ENCODE measurements around the gene BMPR1A. TPM values are rescaled to one million over a fixed set of nuclear protein-coding genes. Genes with fewer than 3 reads are reported as not detected.

Gene BMPR1A
- polyA plus RNA-seq, 3 donors, result 0.25 to 0.67 (median 0.61) TPM

- Histone ChIP-seq H3K9me3 (replicated peaks in 1 of 2; ENCODE audit: control insufficient read depth in 1 of 2, insufficient read depth in 1 of 2, low read length in 2 of 2) (no peaks in the 10 kb centered on the region), H4K20me1 (ENCODE audit: insufficient read depth, low read length) (no peaks in the 10 kb centered on the region), H2AFZ (ENCODE audit: insufficient read depth, low read depth, low read length, poor library complexity, severe bottlenecking) (no peak overlapping the region), H3K79me2 (ENCODE audit: insufficient read depth, low read length) (no peaks in the 10 kb centered on the region), H3K36me3 (replicated peaks in 1 of 2; ENCODE audit: control insufficient read depth in 1 of 2, insufficient read depth in 2 of 2, low read length in 2 of 2) (no peaks in the 10 kb centered on the region), H3K27ac (ENCODE audit: low read depth in 1 of 2, low read length in 2 of 2) (no peak overlapping the region), H3K4me2 (replicated peaks; ENCODE audit: extremely low read depth, low read length, poor library complexity, severe bottlenecking) (no peak overlapping the region), H3K9ac (ENCODE audit: insufficient read depth, low read length, poor library complexity, severe bottlenecking) (no peak overlapping the region), H3K27me3 (ENCODE audit: control insufficient read depth in 2 of 2, insufficient read depth in 2 of 2, low read length in 2 of 2) (no peaks in the 10 kb centered on the region), H3K4me1 (ENCODE audit: control insufficient read depth in 1 of 2, insufficient read depth in 2 of 2, low read length in 2 of 2) (no peaks in the 10 kb centered on the region), H3K4me3 (replicated peaks in 1 of 3; ENCODE audit: low read depth in 2 of 3, low read length in 3 of 3) (no peak overlapping the region)
- H3K36me3 Mint-ChIP-seq, result no peaks in the 10 kb centered on the region
- H3K27ac Mint-ChIP-seq, result no peak overlapping the region
- peaks cover 0 to 2% (median under 1%) of the 10 kb centered on the region in 3 donors for H3K27me3 Mint-ChIP-seq (ENCODE audit: low read depth in 3 of 3)
- H3K9me3 Mint-ChIP-seq, result no peaks in the 10 kb centered on the region
- no CpG with 5 or more reads among the region's 1 CpG for WGBS (ENCODE audit: insufficient coverage)
- no peak for DNase-seq
- H3K4me1 Mint-ChIP-seq, result peaks cover 7% of the 10 kb centered on the region
- H3K4me3 Mint-ChIP-seq, result no peak overlapping the region
- TF ChIP-seq CTCF (IDR thresholded peaks at IDR 0.05), result no peak
- intact Hi-C loops (cut with micrococcal nuclease), result no loop called here
These were observed 104.9 kb downstream of the BMPR1A start for GRCh38 chr10:86861351-86861750.

GRCh38 chr10:86862373-86862772 lies 106.0 kb downstream of the BMPR1A start:
- intact Hi-C loops (cut with micrococcal nuclease), result no loop called here
- 75% methylated on average over 3 of the region's 3 CpGs for WGBS (ENCODE audit: insufficient coverage)
- no peaks in the 10 kb centered on the region for H3K36me3 ChIP-seq (replicated peaks in 1 of 2; ENCODE audit: control insufficient read depth in 1 of 2, insufficient read depth in 2 of 2, low read length in 2 of 2)

More at GRCh38 chr10:86862373-86862772, 106.0 kb downstream of the BMPR1A start:
- Mint-ChIP-seq H3K9me3 (no peaks in the 10 kb centered on the region), H3K4me1 (peaks cover 7% of the 10 kb centered on the region), H3K27me3 (ENCODE audit: low read depth in 3 of 3) (peaks cover 0 to 3% (median 2%) of the 10 kb centered on the region in 3 donors), H3K4me3 (peak overlapping the region in 1 of 2 donors; percentile 8), H3K36me3 (no peaks in the 10 kb centered on the region), H3K27ac (no peak overlapping the region)
- no peak overlapping the region for H3K4me2 ChIP-seq (replicated peaks; ENCODE audit: extremely low read depth, low read length, poor library complexity, severe bottlenecking)
- no peak for TF ChIP-seq CTCF (IDR thresholded peaks at IDR 0.05)
- H3K9me3 ChIP-seq (replicated peaks in 1 of 2; ENCODE audit: control insufficient read depth in 1 of 2, insufficient read depth in 1 of 2, low read length in 2 of 2), result no peaks in the 10 kb centered on the region
- no peak overlapping the region for H3K27ac ChIP-seq (ENCODE audit: low read depth in 1 of 2, low read length in 2 of 2)
- H3K27me3 ChIP-seq (ENCODE audit: control insufficient read depth in 2 of 2, insufficient read depth in 2 of 2, low read length in 2 of 2), result no peaks in the 10 kb centered on the region
- H3K9ac ChIP-seq (ENCODE audit: insufficient read depth, low read length, poor library complexity, severe bottlenecking), result no peak overlapping the region
- DNase-seq, result no peak
- H3K4me3 ChIP-seq (replicated peaks in 1 of 3; ENCODE audit: low read depth in 2 of 3, low read length in 3 of 3), result no peak overlapping the region
- no peaks in the 10 kb centered on the region for H3K79me2 ChIP-seq (ENCODE audit: insufficient read depth, low read length)
- no peak overlapping the region for H2AFZ ChIP-seq (ENCODE audit: insufficient read depth, low read depth, low read length, poor library complexity, severe bottlenecking)
- no peaks in the 10 kb centered on the region for H4K20me1 ChIP-seq (ENCODE audit: insufficient read depth, low read length)
- H3K4me1 ChIP-seq (ENCODE audit: control insufficient read depth in 1 of 2, insufficient read depth in 2 of 2, low read length in 2 of 2), result no peaks in the 10 kb centered on the region

Measured in CD14-positive monocyte (primary cell).